Heart right ventricle (tissue), 16 donors: Measurements from ENCODE around the gene RAPGEF2. TPM values are rescaled to one million over a fixed set of nuclear protein-coding genes. Genes with fewer than 3 reads are reported as not detected.

ENCODE experiments used
- ATAC-seq, 8 donors: fragments of 200-7000 bp; cut with Tn5 transposase; one replicate each; pipeline ENCODE4 v1.9.1; 2020; ENCODE audit warnings: mild to moderate bottlenecking in 8 of 8, moderate library complexity in 8 of 8, moderate number of reproducible peaks in 1 of 8
- DNase-seq, 2 donors: peaks; one replicate each; pipeline ENCODE4 v3.0.0-alpha.2; 2020
- H3K27ac ChIP-seq, 10 donors: fragments of 200-600 bp; sonication (generic) in 2 of 10; one replicate each; pipeline versions ENCODE4 v1.5.0 to v1.8.0; 2020 to 2022; ENCODE audit warnings: mild to moderate bottlenecking in 3 of 10
- H3K27me3 ChIP-seq, 7 donors: fragments of 200-600 bp; one replicate each; pipeline ENCODE4 v1.8.0; 2021 to 2022; ENCODE audit warnings: mild to moderate bottlenecking in 2 of 7
- H3K36me3 ChIP-seq, 9 donors: fragments of 200-600 bp; sonication (generic) in 1 of 9; one replicate each; pipeline versions ENCODE4 v1.5.0 to v1.8.0; 2020 to 2022; ENCODE audit warnings: mild to moderate bottlenecking in 2 of 9
- H3K4me1 ChIP-seq, 9 donors: fragments of 200-600 bp; sonication (generic) in 1 of 9; one replicate each; pipeline versions ENCODE4 v1.5.0 to v1.8.0; 2020 to 2022; ENCODE audit warnings: mild to moderate bottlenecking in 4 of 9
- H3K4me3 ChIP-seq, 10 donors: fragments of 200-600 bp; sonication (generic) in 2 of 10; one replicate each; pipeline versions ENCODE4 v1.5.0 to v1.8.0; 2020 to 2022; ENCODE audit warnings: mild to moderate bottlenecking in 7 of 10, moderate library complexity in 2 of 10
- H3K9me3 ChIP-seq, 11 donors: fragments of 200-600 bp in 10 of 11; sonication (generic) in 2 of 11; one replicate each; pipeline versions ENCODE4 v1.5.0 to v1.8.0; 2013 to 2022; ENCODE audit warnings: mild to moderate bottlenecking in 2 of 11, control low read depth in 1 of 11, moderate library complexity in 1 of 11
- CTCF ChIP-seq, 9 donors: fragments of 200-600 bp; sonication (generic) in 2 of 9; IDR thresholded peaks; one replicate each; pipeline versions ENCODE4 v1.5.0 to v1.8.0; 2021 to 2022; ENCODE audit warnings: antibody characterized with exemption in 9 of 9, mild to moderate bottlenecking in 5 of 9, moderate library complexity in 1 of 9
- WGBS, 2 donors: extraction: QIAGEN DNeasy Blood & Tissue Kit; methylation state at CpG; one replicate each; pipeline ENCODE4 v1.1.7; 2013; ENCODE audit warnings: inconsistent platforms in 1 of 2; 5-methylcytosine and 5-hydroxymethylcytosine counted together
- intact Hi-C, 10 donors: fragments of 100-400 bp; cut with DNase I; formaldehyde crosslinking; loops; one replicate each; pipeline versions ENCODE4 v1.11.1 to v1.14.2; 2022
- polyA plus RNA-seq, 2 donors: library from polyadenylated mRNA; stranded (reverse); fragments of 200-250 nt; gene quantifications; one replicate each; pipeline ENCODE4 v1.2.3, GENCODE V29; 2013
- total RNA-seq, 10 donors: library from RNA; stranded (reverse); fragmentation: NEBNext Ultra II Directional in 3 of 10; extraction: Animal tissue kit (Norgen Biotek cat#: 25700) in 3 of 10; gene quantifications; one replicate each; pipeline versions ENCODE4 v1.2.1 to v1.2.4, GENCODE V29; 2021 to 2023
- donor health status: Arrhythmogenic right ventricular cardiomyopathy.
- donor health status: ischemic (EF 13 %, LVEDD 7.1; RV severe dilation, severe dysfunction).
- donor health status: healthy with polysubstance abuse.
- donor health status: DM: no; HTN: yes; CAD: no.
- donor health status: DM: no; HTN: no; CAD: no.
- donor health status: ischemic (EF 25% LVEDD 6.9; RV normal size, moderate dysfunction).
- donor health status: ischemic (EF 25% LVEDD 5.7; RV mildly dilated, moderate dysfunction).
- donor health status: healthy.
- donor health status: DM: yes; HTN: yes; CAD: no.
- donor health status: Ischemic cardiomyopathy.
- donor health status: ischemic (EF 35%, LVEDD 5.7; RV mildly dilated, moderate dysfunction).
- donor health status: nonischemic (EF 11% LVEDD 7.7; RV severe dilation, severe dysfunction).
- donor health status: DM: yes; HTN: yes; CAD: no.
- donor health status: PGD.
- donor health status: ischemic (EF 29% LVEDD 5.4; RV normal size, mild dysfunction).
- donor health status: nonischemic (EF 23%, LVEDD 6.1; RV moderate dilation, normal function).

Gene RAPGEF2
- total and polyA plus RNA-seq, 12 donors = 9.2 to 68.8 (median 53.7) TPM

GRCh38 chr4:159278399-159278798, 175.5 kb downstream of the RAPGEF2 start:
- ATAC-seq = peak in 2 of 8 donors; percentile 11 to 58
- H3K36me3 ChIP-seq = no peaks in the 10 kb centered on the region
- peaks cover 0 to 7% (median 0%) of the 10 kb centered on the region in 11 donors for H3K9me3 ChIP-seq
- H3K27ac ChIP-seq = peak overlapping the region in 2 of 10 donors; percentile 24 to 49
- no peak for TF ChIP-seq CTCF (IDR thresholded peaks at IDR 0.05)
- H3K4me1 ChIP-seq = peaks cover 0 to 84% (median 39%) of the 10 kb centered on the region in 9 donors
- H3K27me3 ChIP-seq = no peaks in the 10 kb centered on the region
- no peak for DNase-seq
- intact Hi-C loops = loop anchor here in 2 of 10 donors (5.0 to 10.0 kb wide), 2 partner anchors 56 to 166 kb away; no protein-coding TSS in a partner anchor
- H3K4me3 ChIP-seq = no peak overlapping the region
- 87 to 91% methylated on average over 5 of the region's 5 CpGs for WGBS, 2 donors

- Histone ChIP-seq H3K27ac (peak overlapping the region in 2 of 10 donors; percentile 24 to 49), H3K27me3 (no peaks in the 10 kb centered on the region), H3K4me1 (peaks cover 0 to 84% (median 39%) of the 10 kb centered on the region in 9 donors), H3K9me3 (peaks cover 0 to 7% (median 0%) of the 10 kb centered on the region in 11 donors), H3K36me3 (no peaks in the 10 kb centered on the region), H3K4me3 (no peak overlapping the region)
- DNase-seq (no peak), ATAC-seq (peak in 5 of 8 donors; percentile 60 to 76 (median 68))
- 65 to 67% methylated on average over 6 of the region's 6 CpGs for WGBS, 2 donors
- intact Hi-C loops = loop anchor here in 2 of 10 donors (5.0 to 10.0 kb wide), 2 partner anchors 57 to 166 kb away; no protein-coding TSS in a partner anchor
- peak in 2 of 9 donors; percentile 20 to 26 for TF ChIP-seq CTCF (IDR thresholded peaks at IDR 0.05)
Measured at GRCh38 chr4:159279084-159279483, 176.2 kb downstream of the RAPGEF2 start.

- intact Hi-C loops = no loop called here
- TF ChIP-seq CTCF (IDR thresholded peaks at IDR 0.05) = no peak
- H3K27ac ChIP-seq = peak overlapping the region in 1 of 10 donors; percentile 49
- H3K9me3 ChIP-seq = peaks cover 0 to 7% (median 0%) of the 10 kb centered on the region in 11 donors
- no peak overlapping the region for H3K4me3 ChIP-seq
- no peaks in the 10 kb centered on the region for H3K27me3 ChIP-seq
- ATAC-seq (peak in 1 of 8 donors; percentile 41), DNase-seq (no peak)
- 86 to 92% methylated on average over 13 of the region's 13 CpGs for WGBS, 2 donors
- H3K4me1 ChIP-seq = peaks cover 0 to 72% (median 36%) of the 10 kb centered on the region in 9 donors
- H3K36me3 ChIP-seq = no peaks in the 10 kb centered on the region
Measured at GRCh38 chr4:159280442-159281172, 177.7 kb downstream of the RAPGEF2 start.

- Histone ChIP-seq H3K4me1 (peaks cover 0 to 61% (median 32%) of the 10 kb centered on the region in 9 donors), H3K27me3 (no peaks in the 10 kb centered on the region), H3K36me3 (no peaks in the 10 kb centered on the region), H3K4me3 (no peak overlapping the region), H3K9me3 (peaks cover 0 to 7% (median 0%) of the 10 kb centered on the region in 11 donors), H3K27ac (no peak overlapping the region)
- no peak for DNase-seq
- intact Hi-C loops = no loop called here
- no peak for TF ChIP-seq CTCF (IDR thresholded peaks at IDR 0.05)
- WGBS, 2 donors = 75 to 78% methylated on average over 2 of the region's 2 CpGs
- no peak for ATAC-seq
Measured at GRCh38 chr4:159281771-159282170, 178.9 kb downstream of the RAPGEF2 start.
